GM18498 (cell line): ENCODE results near the gene ZNF205.

Experiments used
- ATAC-seq: cut with Tn5 transposase; IDR thresholded peaks from one replicate; pipeline ENCODE4 v1.9.1; 2021; ENCODE audit warnings: mild to moderate bottlenecking, moderate library complexity; ENCODE audit not compliant: unreplicated experiment

The ZNF205 gene

DNA sequence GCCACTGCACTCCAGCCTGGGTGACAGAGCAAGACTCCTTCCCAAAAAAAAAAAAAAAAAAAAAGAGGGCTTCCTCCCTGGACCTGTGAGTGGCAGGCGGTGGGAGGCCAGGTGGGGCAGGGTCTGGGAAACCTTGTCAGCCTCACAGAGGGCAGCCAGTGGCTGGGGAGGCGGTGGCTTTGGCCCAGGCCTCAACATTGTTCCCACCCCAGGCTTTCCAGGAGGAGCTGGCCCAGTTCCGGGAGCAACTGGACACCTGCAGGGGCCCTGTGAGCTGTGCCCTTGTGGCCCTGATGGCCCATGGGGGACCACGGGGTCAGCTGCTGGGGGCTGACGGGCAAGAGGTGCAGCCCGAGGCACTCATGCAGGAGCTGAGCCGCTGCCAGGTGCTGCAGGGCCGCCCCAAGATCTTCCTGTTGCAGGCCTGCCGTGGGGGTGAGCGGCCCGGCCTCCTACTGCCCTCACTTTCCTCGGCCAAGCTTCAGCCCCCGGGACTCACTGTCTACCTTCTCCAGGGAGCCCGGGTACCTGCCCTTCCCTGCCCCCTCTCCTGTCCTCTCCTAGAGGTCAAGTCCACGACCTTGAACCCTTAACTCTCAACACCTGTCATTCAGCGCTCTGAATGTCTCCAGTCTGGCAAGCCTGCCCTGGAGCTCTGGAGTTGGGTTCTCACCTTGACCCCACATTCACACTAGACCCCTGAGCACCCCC, 34.8 kb downstream of the ZNF205 start:
- no peak for ATAC-seq

- ATAC-seq, result no peak
These were observed 35.3 kb downstream of the ZNF205 start for GRCh38 chr16:3147757-3148104.

- no peak for ATAC-seq
These were observed 36.1 kb downstream of the ZNF205 start for GRCh38 chr16:3148256-3149192.

- ATAC-seq, result no peak
These were observed 36.8 kb downstream of the ZNF205 start for GRCh38 chr16:3149193-3149530.

DNA sequence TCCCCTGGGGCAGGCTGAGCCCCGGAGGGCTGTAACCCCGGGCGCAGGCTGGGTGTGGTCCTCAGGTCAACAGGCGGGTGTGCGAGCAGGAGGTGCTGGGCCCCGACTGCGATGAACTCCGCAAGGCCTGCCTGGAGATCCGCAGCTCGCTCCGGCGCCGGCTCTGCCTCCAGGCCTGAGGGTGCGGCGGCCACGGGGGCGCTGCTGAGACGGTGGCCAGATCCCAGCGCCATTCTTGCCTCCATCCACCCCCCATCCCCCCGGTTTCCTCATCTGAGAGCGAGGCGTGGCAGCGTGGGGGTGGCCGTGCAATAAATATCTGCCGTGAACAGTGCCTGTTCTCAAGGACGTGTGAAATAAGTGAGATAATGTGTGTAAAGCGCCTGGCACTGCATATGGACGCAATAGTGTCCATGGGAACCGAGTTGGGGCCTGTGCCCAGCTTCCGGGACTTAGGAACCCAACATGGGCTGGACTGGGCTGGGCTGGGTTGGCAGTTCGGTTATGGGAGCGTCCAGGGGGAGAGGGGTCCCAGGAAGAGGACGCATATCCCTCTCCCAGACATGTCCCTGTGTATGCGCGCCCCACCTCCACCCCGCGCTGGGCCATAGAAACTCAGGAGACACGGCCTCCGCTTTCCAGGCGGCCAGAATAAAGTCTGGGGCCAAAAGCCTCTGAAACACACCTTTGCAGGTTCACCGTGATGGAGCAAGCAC, 37.4 kb downstream of the ZNF205 start:
- ATAC-seq, result peak; percentile 8

DNA sequence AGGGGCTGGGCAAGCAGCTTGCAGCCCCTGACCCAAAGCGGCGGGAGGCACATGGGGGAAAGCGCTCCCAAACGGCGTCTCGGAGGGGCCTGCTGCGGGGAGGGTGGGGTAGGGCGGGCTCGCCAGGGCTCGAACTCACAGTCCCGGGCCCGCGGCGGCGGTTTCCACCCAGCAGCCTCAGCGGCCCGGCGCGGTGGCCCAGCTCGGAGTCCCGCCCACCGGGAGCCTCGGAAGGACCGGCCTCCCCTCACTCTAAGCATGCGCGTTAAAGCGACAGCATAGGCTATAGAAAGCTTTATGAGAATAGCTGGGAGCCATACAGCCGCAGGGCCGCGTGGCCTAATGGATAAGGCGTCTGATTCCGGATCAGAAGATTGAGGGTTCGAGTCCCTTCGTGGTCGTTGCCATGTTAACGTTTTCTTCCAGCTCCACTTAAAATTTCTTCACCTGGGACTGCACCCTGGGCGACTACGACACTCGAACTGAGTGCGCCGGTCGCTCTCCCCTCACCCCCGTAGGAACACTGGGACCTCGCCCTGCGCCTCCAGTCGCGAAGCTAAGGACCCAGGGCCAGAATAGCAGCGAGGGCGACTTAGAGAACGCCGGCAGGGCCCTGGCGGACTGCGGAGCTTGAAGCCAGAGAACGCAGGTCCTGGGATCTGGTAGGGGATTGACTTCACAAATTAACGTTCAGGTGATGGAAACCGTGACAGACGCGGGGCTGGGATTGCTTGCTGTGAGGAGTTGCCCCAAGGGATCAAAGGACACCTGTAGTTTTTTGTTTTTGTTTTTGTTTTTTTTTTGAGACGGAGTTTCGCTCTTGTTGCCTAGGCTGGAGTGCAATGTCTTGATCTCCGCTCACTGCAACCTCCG, 38.2 kb downstream of the ZNF205 start:
- peak; percentile 71 for ATAC-seq

- ATAC-seq, result no peak
These were observed 39.6 kb downstream of the ZNF205 start for GRCh38 chr16:3152027-3152276.

GRCh38 chr16:3152277-3152990, 40.0 kb downstream of the ZNF205 start:
- no peak for ATAC-seq

DNA sequence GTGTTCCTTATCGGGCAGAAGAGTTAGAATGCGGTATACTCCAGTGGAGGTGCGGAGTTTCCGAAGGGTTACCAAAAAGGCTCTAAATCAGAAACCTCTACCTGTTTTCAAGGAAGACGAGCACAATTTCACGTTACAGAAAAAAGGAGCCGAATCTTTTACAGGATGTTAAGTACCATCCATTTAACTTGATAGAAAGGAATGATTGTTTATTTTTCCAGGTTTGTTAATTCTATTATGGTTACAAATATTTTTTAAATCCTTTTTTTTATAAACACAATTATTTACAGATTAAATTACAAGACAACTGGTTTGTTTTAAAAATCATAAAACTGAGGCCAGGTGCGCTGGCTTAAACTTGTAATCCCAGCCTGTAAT, 40.6 kb downstream of the ZNF205 start:
- no peak for ATAC-seq

GRCh38 chr16:3155181-3155580, 42.8 kb downstream of the ZNF205 start:
- no peak for ATAC-seq

DNA sequence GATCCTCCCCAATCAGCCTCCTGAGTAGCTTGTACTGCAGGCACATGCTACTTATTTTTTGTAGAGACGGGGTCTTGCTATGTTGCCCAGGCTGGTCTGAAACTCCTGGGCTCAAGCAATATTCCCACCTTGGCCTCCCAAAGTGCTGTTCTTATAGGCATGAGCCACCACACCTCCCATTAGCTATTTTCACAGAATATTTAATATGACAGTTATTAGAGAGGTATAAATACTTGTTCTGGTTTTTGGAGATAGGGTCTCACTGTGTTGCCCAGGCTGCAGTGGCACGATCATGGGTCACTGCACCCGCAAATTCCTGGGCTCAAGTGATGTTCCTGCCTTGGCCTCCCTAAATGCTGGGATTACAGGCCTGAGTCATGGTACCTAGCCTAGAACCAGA, 43.6 kb downstream of the ZNF205 start:
- ATAC-seq, result no peak

- no peak for ATAC-seq
These were observed 45.0 kb downstream of the ZNF205 start for GRCh38 chr16:3157229-3158025.

GRCh38 chr16:3158026-3158509, 45.7 kb downstream of the ZNF205 start:
- ATAC-seq, result peak; percentile 14

- peak; percentile 48 for ATAC-seq
These were observed 46.3 kb downstream of the ZNF205 start for GRCh38 chr16:3158510-3159314.

GRCh38 chr16:3161235-3162018, 49.0 kb downstream of the ZNF205 start:
- ATAC-seq, result no peak

DNA sequence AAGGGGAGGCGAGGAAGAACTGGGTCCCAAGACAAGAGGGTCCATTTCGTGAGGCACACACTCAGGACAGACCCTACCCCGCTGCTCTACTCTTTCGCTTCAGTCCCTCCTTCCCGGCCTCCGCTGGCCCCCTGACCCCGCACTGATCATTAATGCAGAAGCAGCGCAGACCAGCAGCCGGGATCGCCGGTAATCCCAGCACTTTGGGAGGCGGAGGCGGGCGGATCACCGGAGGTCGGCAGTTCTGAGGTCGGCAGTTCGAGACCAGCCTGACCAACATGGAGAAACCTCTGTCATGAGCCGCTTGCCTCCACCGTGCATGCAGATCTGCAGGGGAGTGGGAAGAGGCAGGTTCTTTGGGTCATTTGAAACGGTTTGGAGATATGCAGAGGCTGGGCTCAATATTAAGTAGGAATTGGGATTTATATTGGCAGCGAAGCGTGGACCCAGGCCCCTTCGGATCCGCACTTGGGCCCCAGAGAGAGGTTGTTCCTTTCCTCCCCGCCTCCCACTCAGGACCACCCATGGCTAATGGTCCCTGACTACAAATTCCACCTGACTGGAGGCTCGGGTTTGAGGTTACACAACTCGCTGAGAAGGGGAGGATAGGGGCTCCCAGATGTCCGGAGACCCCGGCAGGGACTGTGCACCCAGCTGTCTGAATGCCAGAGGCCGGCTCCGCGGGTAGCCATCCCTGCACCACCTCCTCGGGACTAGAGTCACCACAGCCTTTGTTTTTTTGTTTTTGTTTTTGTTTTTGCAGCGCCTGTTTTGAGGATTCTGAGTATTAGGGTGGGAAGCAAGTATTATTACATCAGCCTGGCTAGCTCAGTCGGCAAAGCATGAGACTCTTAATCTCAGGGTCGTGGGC, 52.0 kb downstream of the ZNF205 start:
- no peak for ATAC-seq
